CD4-positive, alpha-beta memory T cell (primary cell): ENCODE measurements around the gene HSPA12A. TPM values are rescaled to one million over a fixed set of nuclear protein-coding genes. Genes with fewer than 3 reads are reported as not detected.
"Not testable (repeated sequence)": the region's sequence is repeated elsewhere in the genome, so short reads cannot be mapped to it uniquely, and the experiment has no call there.

Experiments used
- CTCF ChIA-PET: fragments of 350-600 bp; sonication (Branson Sonifier 250); formaldehyde crosslinking; loops from one replicate; lab custom pipeline; 2021; ENCODE audit warnings: inconsistent platforms; ENCODE audit not compliant: partially characterized antibody; lab: Charles Lee
- POLR2A ChIA-PET: fragments of 350-600 bp; sonication (Branson Sonifier 250); formaldehyde crosslinking; loops from one replicate; lab custom pipeline; 2021; ENCODE audit not compliant: partially characterized antibody; lab: Charles Lee
- DNase-seq, 5 donors: peaks; one replicate each; pipeline versions ENCODE4 v3.0.0 to v3.0.0-alpha.2; 2020 to 2022; ENCODE audit warnings: mixed read lengths in 1 of 5
- H3K27ac ChIP-seq: one replicate; pipeline ENCODE4 v1.7.0; 2013; ENCODE audit warnings: low read depth, low read length
- H3K27me3 ChIP-seq: 2 replicates; pipeline ENCODE4 v1.7.0; 2013; ENCODE audit warnings: mild to moderate bottlenecking, low read length, moderate library complexity; ENCODE audit not compliant: insufficient read depth
- H3K36me3 ChIP-seq: 2 replicates; pipeline ENCODE4 v1.7.0; 2013; ENCODE audit warnings: mild to moderate bottlenecking, low read length, moderate library complexity; ENCODE audit not compliant: insufficient read depth
- H3K4me1 ChIP-seq: 2 replicates; pipeline ENCODE4 v1.7.0; 2013; ENCODE audit warnings: mild to moderate bottlenecking, low read length, moderate library complexity; ENCODE audit not compliant: insufficient read depth
- H3K4me3 ChIP-seq, 2 donors: one replicate each; pipeline ENCODE4 v1.7.0; 2013; ENCODE audit warnings: low read length in 2 of 2, mild to moderate bottlenecking in 1 of 2
- H3K9me3 ChIP-seq, 2 donors: one replicate each; pipeline ENCODE4 v1.7.0; 2013; ENCODE audit warnings: low read length in 2 of 2, control low read depth in 1 of 2; ENCODE audit not compliant: control insufficient read depth in 1 of 2
- H3K27ac Mint-ChIP-seq, 7 donors: one replicate each; pipeline ENCODE4 v1.8.0; 2020 to 2021; ENCODE audit warnings: mixed read lengths in 7 of 7, mild to moderate bottlenecking in 6 of 7, inconsistent platforms in 3 of 7, moderate library complexity in 3 of 7
- H3K27me3 Mint-ChIP-seq, 2 donors: one replicate each; pipeline ENCODE4 v1.8.0; 2020 to 2021; ENCODE audit warnings: mixed read lengths in 2 of 2
- H3K36me3 Mint-ChIP-seq, 2 donors: one replicate each; pipeline ENCODE4 v1.8.0; 2020 to 2021; ENCODE audit warnings: mixed read lengths in 2 of 2, inconsistent platforms in 1 of 2, mild to moderate bottlenecking in 1 of 2
- H3K4me1 Mint-ChIP-seq, 4 donors: one replicate each; pipeline ENCODE4 v1.8.0; 2020 to 2021; ENCODE audit warnings: mixed read lengths in 4 of 4, mild to moderate bottlenecking in 1 of 4
- H3K4me3 Mint-ChIP-seq, 8 donors: one replicate each; pipeline ENCODE4 v1.8.0; 2020 to 2021; ENCODE audit warnings: mixed read lengths in 8 of 8, mild to moderate bottlenecking in 7 of 8, moderate library complexity in 6 of 8, inconsistent platforms in 3 of 8
- H3K9me3 Mint-ChIP-seq, 8 donors: one replicate each; pipeline ENCODE4 v1.8.0; 2020 to 2021; ENCODE audit warnings: mixed read lengths in 8 of 8, mild to moderate bottlenecking in 5 of 8, inconsistent platforms in 3 of 8, moderate library complexity in 1 of 8
- intact Hi-C: fragments of 100-400 bp; cut with micrococcal nuclease; formaldehyde crosslinking; loops from one replicate; pipeline ENCODE4 v1.15.1; 2023
- polyA plus RNA-seq, 2 donors: library from polyadenylated mRNA; unstranded; fragments of 300-500 nt; fragmentation: Illumina TruSeq; gene quantifications; one replicate each; pipeline ENCODE4 v1.2.3, GENCODE V29; 2021
- total RNA-seq, 2 experiments: library from RNA; stranded (reverse); gene quantifications; one replicate each; pipeline ENCODE4 v1.2.3, GENCODE V29; 2021

HSPA12A gene
- total and polyA plus RNA-seq, 4 experiments from 2014 or later, result 0.14 to 0.64 (median 0.36) TPM; not detected in 1

GRCh38 chr10:116715839-116716377, 26.5 kb downstream of the HSPA12A start:
- peaks cover 13% of the 10 kb centered on the region for H3K27me3 ChIP-seq
- peaks cover 33 to 44% of the 10 kb centered on the region in 2 donors for H3K27me3 Mint-ChIP-seq

DNA sequence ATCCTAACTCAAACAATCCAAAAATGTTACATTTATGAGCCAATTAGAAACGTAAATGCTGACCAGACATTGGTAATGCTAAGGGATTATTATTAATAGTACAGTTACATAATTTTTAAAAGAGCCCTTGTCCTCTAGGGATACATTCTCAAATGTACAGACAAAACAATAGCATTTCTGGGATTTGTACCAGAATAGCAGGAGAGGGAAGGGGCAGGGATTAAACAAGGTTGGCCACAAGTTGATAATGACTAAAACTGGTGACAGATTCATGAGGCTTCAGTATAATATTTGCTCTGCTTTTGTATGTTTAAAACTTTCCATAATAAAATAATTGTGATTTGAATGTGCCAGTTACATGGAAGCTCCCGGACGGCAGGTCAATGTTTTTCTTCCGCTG, 27.0 kb downstream of the HSPA12A start:
- Mint-ChIP-seq H3K27me3 (peaks cover 28 to 39% of the 10 kb centered on the region in 2 donors), H3K4me3 (no peak overlapping the region), H3K27ac (no peak overlapping the region), H3K9me3 (no peaks in the 10 kb centered on the region), H3K4me1 (no peaks in the 10 kb centered on the region), H3K36me3 (no peaks in the 10 kb centered on the region)
- intact Hi-C loops, result no loop called here
- ChIA-PET CTCF (no interaction called here), POLR2A (no interaction called here)
- Histone ChIP-seq H3K27me3 (peaks cover 10% of the 10 kb centered on the region), H3K9me3 (no peaks in the 10 kb centered on the region), H3K27ac (no peak overlapping the region), H3K4me3 (no peak overlapping the region), H3K4me1 (no peaks in the 10 kb centered on the region), H3K36me3 (no peaks in the 10 kb centered on the region)
- no peak for DNase-seq

More at GRCh38 chr10:116715839-116716377, 26.5 kb downstream of the HSPA12A start:
- no peaks in the 10 kb centered on the region for H3K9me3 Mint-ChIP-seq
- H3K27ac ChIP-seq, result no peak overlapping the region
- ChIA-PET POLR2A (no interaction called here), CTCF (no interaction called here)
- no peaks in the 10 kb centered on the region for H3K9me3 ChIP-seq
- DNase-seq, result no peak
- no peaks in the 10 kb centered on the region for H3K36me3 ChIP-seq
- peaks cover 0 to 5% (median under 1%) of the 10 kb centered on the region in 4 donors for H3K4me1 Mint-ChIP-seq
- intact Hi-C loops, result no loop called here
- no peaks in the 10 kb centered on the region for H3K4me1 ChIP-seq
- no peaks in the 10 kb centered on the region for H3K36me3 Mint-ChIP-seq
- no peak overlapping the region for H3K4me3 Mint-ChIP-seq
- H3K27ac Mint-ChIP-seq, result no peak overlapping the region
- no peak overlapping the region for H3K4me3 ChIP-seq

DNA sequence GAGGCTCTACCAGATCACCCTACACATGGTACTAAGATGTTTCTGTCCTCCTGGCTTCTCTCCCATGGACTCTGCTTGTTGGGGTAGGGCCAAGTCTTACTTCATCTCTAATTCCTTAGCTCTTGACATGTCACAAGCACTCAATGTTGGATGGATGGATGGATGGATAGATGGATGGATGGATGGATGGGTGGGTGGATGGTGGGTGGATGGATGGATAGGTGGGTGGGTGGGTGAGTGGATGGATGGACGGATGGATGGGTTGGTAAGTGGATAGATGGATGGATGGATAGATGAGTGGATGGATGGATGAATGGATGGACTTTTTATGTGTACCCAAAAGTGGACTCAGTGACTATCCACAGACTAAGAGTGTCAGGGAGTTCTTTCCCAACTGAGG, 28.5 kb downstream of the HSPA12A start:
- ChIA-PET POLR2A (no interaction called here), CTCF (interaction anchor here (0.9 kb wide), 1 partner anchor 73 kb away, joined by 4 read pairs; no protein-coding TSS in a partner anchor)
- no peaks in the 10 kb centered on the region for H3K9me3 Mint-ChIP-seq
- H3K27ac ChIP-seq, result no peak overlapping the region
- H3K4me1 Mint-ChIP-seq, result no peaks in the 10 kb centered on the region
- H3K9me3 ChIP-seq, result no peaks in the 10 kb centered on the region
- no peak overlapping the region for H3K27ac Mint-ChIP-seq
- H3K4me3 Mint-ChIP-seq, result no peak overlapping the region
- no peaks in the 10 kb centered on the region for H3K4me1 ChIP-seq
- intact Hi-C loops, result no loop called here
- peaks cover 24 to 35% of the 10 kb centered on the region in 2 donors for H3K27me3 Mint-ChIP-seq
- H3K27me3 ChIP-seq, result peaks cover 10% of the 10 kb centered on the region
- no peak overlapping the region for H3K4me3 ChIP-seq
- no peak for DNase-seq
- H3K36me3 ChIP-seq, result no peaks in the 10 kb centered on the region
- no peaks in the 10 kb centered on the region for H3K36me3 Mint-ChIP-seq

DNA sequence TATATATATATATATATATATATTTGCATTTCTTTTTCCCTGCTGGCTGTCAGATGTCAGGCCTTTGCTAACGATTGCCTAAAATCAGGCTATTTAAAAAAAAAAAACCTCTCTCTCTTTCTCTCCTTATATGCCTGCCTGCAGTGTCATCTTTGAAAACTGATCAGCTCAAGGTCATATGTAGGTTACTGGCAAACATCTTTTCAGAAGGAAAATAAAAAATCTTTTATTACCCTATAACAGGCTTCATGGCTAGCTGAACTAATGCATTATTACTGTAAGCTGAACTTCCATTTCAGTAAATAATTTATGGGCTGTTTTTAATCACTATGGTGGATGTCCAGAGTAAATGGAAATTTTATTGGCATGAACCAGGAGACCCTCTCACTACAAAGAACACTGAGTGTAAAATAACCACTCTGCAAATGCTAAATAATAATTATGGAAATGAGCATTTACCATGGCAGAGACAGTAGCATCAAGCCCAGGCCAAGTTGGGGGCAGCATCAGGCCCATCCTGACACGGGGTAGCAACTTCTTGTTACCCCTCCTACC, 29.3 kb downstream of the HSPA12A start:
- Histone ChIP-seq H3K36me3 (no peaks in the 10 kb centered on the region), H3K4me1 (no peaks in the 10 kb centered on the region), H3K27ac (no peak overlapping the region), H3K9me3 (no peaks in the 10 kb centered on the region), H3K4me3 (no peak overlapping the region), H3K27me3 (peaks cover 7% of the 10 kb centered on the region)
- Mint-ChIP-seq H3K4me1 (no peaks in the 10 kb centered on the region), H3K27me3 (peaks cover 24 to 31% of the 10 kb centered on the region in 2 donors), H3K4me3 (no peak overlapping the region), H3K27ac (no peak overlapping the region), H3K9me3 (peaks cover 0 to 2% (median 0%) of the 10 kb centered on the region in 8 donors), H3K36me3 (no peaks in the 10 kb centered on the region)
- POLR2A ChIA-PET, result no interaction called here
- CTCF ChIA-PET, result interaction anchor here (0.9 kb wide), 1 partner anchor 74 kb away, joined by 4 read pairs; no protein-coding TSS in a partner anchor
- no peak for DNase-seq
- intact Hi-C loops, result no loop called here

DNA sequence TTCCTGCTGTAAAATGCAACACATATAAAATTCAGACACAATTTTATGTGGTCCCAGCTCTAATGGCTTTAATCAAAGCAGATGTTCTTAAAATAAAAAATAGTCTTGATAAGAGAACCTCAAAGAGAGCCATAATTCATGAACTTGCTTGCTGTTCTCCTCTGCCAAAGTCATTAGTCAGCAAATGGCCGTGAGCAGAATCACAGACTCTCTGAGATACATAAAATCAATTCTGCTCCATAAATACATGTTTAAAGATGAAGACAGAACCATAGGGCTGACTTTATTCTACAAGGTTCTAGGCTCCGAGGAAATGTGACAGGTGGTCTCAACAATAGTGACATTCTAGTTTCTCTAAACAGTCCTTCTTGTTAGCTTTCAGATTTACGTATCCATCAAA, 29.8 kb downstream of the HSPA12A start:
- no peaks in the 10 kb centered on the region for H3K4me1 Mint-ChIP-seq
- peaks cover 22 to 29% of the 10 kb centered on the region in 2 donors for H3K27me3 Mint-ChIP-seq
- H3K36me3 ChIP-seq, result no peaks in the 10 kb centered on the region
- no peaks in the 10 kb centered on the region for H3K4me1 ChIP-seq
- no peak overlapping the region for H3K4me3 Mint-ChIP-seq
- peaks cover 4% of the 10 kb centered on the region for H3K27me3 ChIP-seq
- POLR2A ChIA-PET, result no interaction called here
- H3K9me3 ChIP-seq, result no peaks in the 10 kb centered on the region
- no peak overlapping the region for H3K27ac Mint-ChIP-seq
- no peak overlapping the region for H3K4me3 ChIP-seq
- no peaks in the 10 kb centered on the region for H3K36me3 Mint-ChIP-seq
- intact Hi-C loops, result no loop called here
- no peak overlapping the region for H3K27ac ChIP-seq
- peaks cover 0 to 2% (median 0%) of the 10 kb centered on the region in 8 donors for H3K9me3 Mint-ChIP-seq
- DNase-seq, result no peak
- CTCF ChIA-PET, result no interaction called here

DNA sequence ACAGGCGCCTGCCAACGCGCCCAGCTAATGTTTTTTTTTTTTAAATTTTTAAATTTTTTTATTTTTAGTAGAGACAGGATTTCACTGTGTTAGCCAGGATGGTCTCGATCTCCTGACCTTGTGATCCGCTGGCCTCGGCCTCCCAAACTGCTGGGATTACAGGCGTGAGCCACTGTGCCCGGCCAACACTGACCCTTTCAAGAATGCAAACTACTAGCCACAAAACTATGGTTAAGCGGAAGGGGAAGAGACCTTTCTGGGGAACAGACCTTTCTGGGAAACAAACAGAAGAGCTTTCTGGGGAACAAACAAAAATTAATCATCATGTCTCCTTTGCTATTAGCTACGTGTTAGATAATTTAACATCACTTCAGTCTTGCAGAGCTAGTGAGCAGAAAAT, 30.6 kb downstream of the HSPA12A start:
- H3K27ac Mint-ChIP-seq, H3K36me3 ChIP-seq, DNase-seq, H3K36me3 Mint-ChIP-seq, intact Hi-C loops, H3K27me3 ChIP-seq, H3K27ac ChIP-seq, H3K4me1 ChIP-seq, H3K4me3 ChIP-seq, H3K9me3 Mint-ChIP-seq, H3K4me1 Mint-ChIP-seq, POLR2A ChIA-PET, H3K4me3 Mint-ChIP-seq, H3K9me3 ChIP-seq: not testable (repeated sequence)
- H3K27me3 Mint-ChIP-seq, result peaks cover 21 to 27% of the 10 kb centered on the region in 2 donors
- CTCF ChIA-PET, result interaction anchor here (1.2 to 1.3 kb wide), 2 partner anchors 11 to 30 kb away, joined by 3 to 4 read pairs; no protein-coding TSS in a partner anchor

- H3K27ac Mint-ChIP-seq, result no peak overlapping the region
Observed at GRCh38 chr10:116710076-116710475, 32.3 kb downstream of the HSPA12A start.

More at GRCh38 chr10:116710076-116710475, 32.3 kb downstream of the HSPA12A start:
- CTCF ChIA-PET, result interaction anchor here (0.6 kb wide), 1 partner anchor 25 kb away, joined by 3 read pairs; no protein-coding TSS in a partner anchor
- H3K27ac ChIP-seq, result no peak overlapping the region
- Mint-ChIP-seq H3K9me3 (peaks cover 0 to 2% (median 0%) of the 10 kb centered on the region in 8 donors), H3K36me3 (no peaks in the 10 kb centered on the region), H3K4me3 (no peak overlapping the region), H3K27me3 (peaks cover 17 to 18% of the 10 kb centered on the region in 2 donors), H3K4me1 (no peaks in the 10 kb centered on the region)
- peaks cover 3% of the 10 kb centered on the region for H3K27me3 ChIP-seq
- no peak for DNase-seq
- H3K36me3 ChIP-seq, result no peaks in the 10 kb centered on the region
- POLR2A ChIA-PET, result no interaction called here
- no peak overlapping the region for H3K4me3 ChIP-seq
- intact Hi-C loops, result no loop called here
- no peaks in the 10 kb centered on the region for H3K4me1 ChIP-seq
- no peaks in the 10 kb centered on the region for H3K9me3 ChIP-seq
